K562 (cell line): ENCODE results near the gene DDX11.

Experiments
- CCAR2 ChIP-seq: fragments of 200-400 bp; formaldehyde crosslinking; IDR thresholded peaks from 2 replicates; pipeline ENCODE4 v1.6.1; 2017; ENCODE audit warnings: mild to moderate bottlenecking, low read depth, low read length
- EZH2 ChIP-seq: IDR thresholded peaks from 2 replicates; pipeline ENCODE4 v1.6.1; 2012; ENCODE audit warnings: low read depth, mild to moderate bottlenecking, inconsistent platforms, low read length, borderline replicate concordance
- MXI1 ChIP-seq: IDR thresholded peaks from 2 replicates; pipeline ENCODE4 v1.6.1; 2011; ENCODE audit warnings: low read depth, mild to moderate bottlenecking, improper control_type of control experiment, low read length
- POLR2A ChIP-seq: fragments of 450-650 bp; conservative IDR thresholded peaks from 2 replicates; pipeline ENCODE4 v1.6.1; 2016
- SOX6 ChIP-seq: fragments of 450-650 bp; IDR thresholded peaks from 2 replicates; pipeline ENCODE4 v1.6.1; 2014; ENCODE audit warnings: mild to moderate bottlenecking
- TCF3 ChIP-seq: sonication (generic); formaldehyde crosslinking; IDR thresholded peaks from 2 replicates; pipeline ENCODE4 v1.4.0; 2020; ENCODE audit warnings: mild to moderate bottlenecking, missing genetic modification reagents
- TEAD4 ChIP-seq, 2 experiments: sonication (generic) in 1 of 2; formaldehyde crosslinking in 1 of 2; IDR thresholded peaks; 2 replicates each; pipeline versions ENCODE4 v1.6.1 to v1.8.0; 2012 to 2022; ENCODE audit warnings: borderline replicate concordance in 1 of 2, inconsistent platforms in 1 of 2, low read length in 1 of 2, mild to moderate bottlenecking in 1 of 2, missing genetic modification reagents in 1 of 2
- ZFP30 ChIP-seq: fragments of 250-450 bp; sonication (Bioruptor Pico); IDR thresholded peaks from 2 replicates; pipeline ENCODE4 v1.8.0; 2022; ENCODE audit warnings: moderate library complexity, mild to moderate bottlenecking, inconsistent platforms, borderline replicate concordance
- ZNF780A ChIP-seq: fragments of 250-450 bp; sonication (Bioruptor Pico); IDR thresholded peaks from 2 replicates; pipeline ENCODE4 v1.5.0; 2021; ENCODE audit warnings: mild to moderate bottlenecking
- TF ChIP-seq, protein P1 (sequence below): fragments of 250-450 bp; sonication (Bioruptor Pico); IDR thresholded peaks from 2 replicates; pipeline ENCODE4 v1.9.0; 2021; ENCODE audit warnings: mild to moderate bottlenecking, inconsistent platforms
- TF ChIP-seq, protein P2 (sequence below): fragments of 250-450 bp; sonication (Bioruptor Pico); IDR thresholded peaks from 2 replicates; pipeline ENCODE4 v1.9.0; 2021; ENCODE audit warnings: mild to moderate bottlenecking
- TF ChIP-seq, protein P3 (sequence below), 3 experiments: IDR thresholded peaks in 2 of 3; conservative IDR thresholded peaks in 1 of 3; 2 replicates each; pipeline ENCODE4 v1.5.1; 2011 to 2012; ENCODE audit warnings: low read length in 3 of 3, mild to moderate bottlenecking in 3 of 3, control low read depth in 2 of 3, improper control_type of control experiment in 1 of 3, inconsistent platforms in 1 of 3, low read depth in 1 of 3, mixed read lengths in 1 of 3, moderate library complexity in 1 of 3; ENCODE audit not compliant: insufficient read depth in 2 of 3
- TF ChIP-seq, protein P4 (sequence below), 2 experiments: fragments of 450-650 bp; formaldehyde crosslinking in 1 of 2; IDR thresholded peaks; 2 replicates each; pipeline versions ENCODE4 v1.4.0 to v1.6.1; 2014 to 2020; ENCODE audit warnings: mild to moderate bottlenecking in 2 of 2, borderline replicate concordance in 1 of 2, low read depth in 1 of 2

DNA sequence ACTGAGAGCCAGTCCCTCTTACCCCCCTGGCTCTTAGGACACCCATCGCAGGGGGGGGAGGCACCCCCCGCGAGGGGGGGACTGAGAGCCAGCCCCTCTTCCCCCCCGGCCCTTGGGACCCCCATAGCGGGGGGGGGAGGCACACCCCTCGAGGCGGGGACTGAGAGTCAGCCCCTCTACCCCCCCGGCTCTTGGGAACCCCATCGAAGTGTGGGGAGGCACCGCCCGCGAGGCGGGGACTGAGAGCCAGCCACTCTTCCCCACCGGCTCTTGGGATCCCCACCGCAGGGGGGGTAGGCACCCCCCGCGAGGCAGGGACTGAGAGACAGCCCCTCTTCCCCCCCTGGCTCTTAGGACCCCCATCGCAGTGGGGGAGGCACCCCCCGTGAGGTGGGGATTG lies 48.8 kb downstream of the DDX11 start:
- TF ChIP-seq, protein P1, sequence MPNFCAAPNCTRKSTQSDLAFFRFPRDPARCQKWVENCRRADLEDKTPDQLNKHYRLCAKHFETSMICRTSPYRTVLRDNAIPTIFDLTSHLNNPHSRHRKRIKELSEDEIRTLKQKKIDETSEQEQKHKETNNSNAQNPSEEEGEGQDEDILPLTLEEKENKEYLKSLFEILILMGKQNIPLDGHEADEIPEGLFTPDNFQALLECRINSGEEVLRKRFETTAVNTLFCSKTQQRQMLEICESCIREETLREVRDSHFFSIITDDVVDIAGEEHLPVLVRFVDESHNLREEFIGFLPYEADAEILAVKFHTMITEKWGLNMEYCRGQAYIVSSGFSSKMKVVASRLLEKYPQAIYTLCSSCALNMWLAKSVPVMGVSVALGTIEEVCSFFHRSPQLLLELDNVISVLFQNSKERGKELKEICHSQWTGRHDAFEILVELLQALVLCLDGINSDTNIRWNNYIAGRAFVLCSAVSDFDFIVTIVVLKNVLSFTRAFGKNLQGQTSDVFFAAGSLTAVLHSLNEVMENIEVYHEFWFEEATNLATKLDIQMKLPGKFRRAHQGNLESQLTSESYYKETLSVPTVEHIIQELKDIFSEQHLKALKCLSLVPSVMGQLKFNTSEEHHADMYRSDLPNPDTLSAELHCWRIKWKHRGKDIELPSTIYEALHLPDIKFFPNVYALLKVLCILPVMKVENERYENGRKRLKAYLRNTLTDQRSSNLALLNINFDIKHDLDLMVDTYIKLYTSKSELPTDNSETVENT (CRISPR knock-in tag) = no peak
- TF ChIP-seq EZH2 (no peak), ZNF780A (no peak), CCAR2 (no peak), MXI1 (no peak), POLR2A (no peak), TCF3 (no peak), SOX6 (no peak), TEAD4 (IDR thresholded peaks at IDR 0.05; ENCODE audit: low read length) (no peak), TEAD4 (CRISPR knock-in tag; IDR thresholded peaks at IDR 0.05; ENCODE audit: borderline replicate concordance) (no peak), ZFP30 (CRISPR knock-in tag) (no peak)
- TF ChIP-seq, protein P2, sequence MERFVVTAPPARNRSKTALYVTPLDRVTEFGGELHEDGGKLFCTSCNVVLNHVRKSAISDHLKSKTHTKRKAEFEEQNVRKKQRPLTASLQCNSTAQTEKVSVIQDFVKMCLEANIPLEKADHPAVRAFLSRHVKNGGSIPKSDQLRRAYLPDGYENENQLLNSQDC (CRISPR knock-in tag) = no peak
- TF ChIP-seq, protein P3, sequence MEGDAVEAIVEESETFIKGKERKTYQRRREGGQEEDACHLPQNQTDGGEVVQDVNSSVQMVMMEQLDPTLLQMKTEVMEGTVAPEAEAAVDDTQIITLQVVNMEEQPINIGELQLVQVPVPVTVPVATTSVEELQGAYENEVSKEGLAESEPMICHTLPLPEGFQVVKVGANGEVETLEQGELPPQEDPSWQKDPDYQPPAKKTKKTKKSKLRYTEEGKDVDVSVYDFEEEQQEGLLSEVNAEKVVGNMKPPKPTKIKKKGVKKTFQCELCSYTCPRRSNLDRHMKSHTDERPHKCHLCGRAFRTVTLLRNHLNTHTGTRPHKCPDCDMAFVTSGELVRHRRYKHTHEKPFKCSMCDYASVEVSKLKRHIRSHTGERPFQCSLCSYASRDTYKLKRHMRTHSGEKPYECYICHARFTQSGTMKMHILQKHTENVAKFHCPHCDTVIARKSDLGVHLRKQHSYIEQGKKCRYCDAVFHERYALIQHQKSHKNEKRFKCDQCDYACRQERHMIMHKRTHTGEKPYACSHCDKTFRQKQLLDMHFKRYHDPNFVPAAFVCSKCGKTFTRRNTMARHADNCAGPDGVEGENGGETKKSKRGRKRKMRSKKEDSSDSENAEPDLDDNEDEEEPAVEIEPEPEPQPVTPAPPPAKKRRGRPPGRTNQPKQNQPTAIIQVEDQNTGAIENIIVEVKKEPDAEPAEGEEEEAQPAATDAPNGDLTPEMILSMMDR (IDR thresholded peaks at IDR 0.05 in 2 of 3, conservative IDR thresholded peaks at IDR 0.05 in 1 of 3; ENCODE audit: insufficient read depth in 2 of 3, low read depth in 1 of 3, low read length in 3 of 3) = no peak
- TF ChIP-seq, protein P4, sequence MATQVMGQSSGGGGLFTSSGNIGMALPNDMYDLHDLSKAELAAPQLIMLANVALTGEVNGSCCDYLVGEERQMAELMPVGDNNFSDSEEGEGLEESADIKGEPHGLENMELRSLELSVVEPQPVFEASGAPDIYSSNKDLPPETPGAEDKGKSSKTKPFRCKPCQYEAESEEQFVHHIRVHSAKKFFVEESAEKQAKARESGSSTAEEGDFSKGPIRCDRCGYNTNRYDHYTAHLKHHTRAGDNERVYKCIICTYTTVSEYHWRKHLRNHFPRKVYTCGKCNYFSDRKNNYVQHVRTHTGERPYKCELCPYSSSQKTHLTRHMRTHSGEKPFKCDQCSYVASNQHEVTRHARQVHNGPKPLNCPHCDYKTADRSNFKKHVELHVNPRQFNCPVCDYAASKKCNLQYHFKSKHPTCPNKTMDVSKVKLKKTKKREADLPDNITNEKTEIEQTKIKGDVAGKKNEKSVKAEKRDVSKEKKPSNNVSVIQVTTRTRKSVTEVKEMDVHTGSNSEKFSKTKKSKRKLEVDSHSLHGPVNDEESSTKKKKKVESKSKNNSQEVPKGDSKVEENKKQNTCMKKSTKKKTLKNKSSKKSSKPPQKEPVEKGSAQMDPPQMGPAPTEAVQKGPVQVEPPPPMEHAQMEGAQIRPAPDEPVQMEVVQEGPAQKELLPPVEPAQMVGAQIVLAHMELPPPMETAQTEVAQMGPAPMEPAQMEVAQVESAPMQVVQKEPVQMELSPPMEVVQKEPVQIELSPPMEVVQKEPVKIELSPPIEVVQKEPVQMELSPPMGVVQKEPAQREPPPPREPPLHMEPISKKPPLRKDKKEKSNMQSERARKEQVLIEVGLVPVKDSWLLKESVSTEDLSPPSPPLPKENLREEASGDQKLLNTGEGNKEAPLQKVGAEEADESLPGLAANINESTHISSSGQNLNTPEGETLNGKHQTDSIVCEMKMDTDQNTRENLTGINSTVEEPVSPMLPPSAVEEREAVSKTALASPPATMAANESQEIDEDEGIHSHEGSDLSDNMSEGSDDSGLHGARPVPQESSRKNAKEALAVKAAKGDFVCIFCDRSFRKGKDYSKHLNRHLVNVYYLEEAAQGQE (IDR thresholded peaks at IDR 0.05; ENCODE audit: borderline replicate concordance) = no peak
- TF ChIP-seq, protein P4 (CRISPR knock-in tag; IDR thresholded peaks at IDR 0.05; ENCODE audit: low read depth) = no peak
